Endothelial cell of umbilical vein (primary cell): ENCODE results near the gene TOM1.

Experiments used
- CTCF ChIP-seq, 2 donors: IDR thresholded peaks; 1 replicate in 1 of 2; 2 replicates in 1 of 2; pipeline ENCODE4 v1.5.1; 2011; ENCODE audit warnings: low read length in 2 of 2, mild to moderate bottlenecking in 2 of 2, moderate library complexity in 2 of 2, control low read depth in 1 of 2, inconsistent platforms in 1 of 2, low read depth in 1 of 2; ENCODE audit not compliant: insufficient read depth in 1 of 2; ENCODE audit errors: extremely low read depth in 1 of 2
- POLR2AphosphoS5 ChIP-seq: IDR thresholded peaks from 2 replicates; pipeline ENCODE4 v1.6.1; 2012; ENCODE audit warnings: low read depth, mild to moderate bottlenecking, control low read depth, low read length, moderate library complexity; ENCODE audit not compliant: insufficient read depth

DNA sequence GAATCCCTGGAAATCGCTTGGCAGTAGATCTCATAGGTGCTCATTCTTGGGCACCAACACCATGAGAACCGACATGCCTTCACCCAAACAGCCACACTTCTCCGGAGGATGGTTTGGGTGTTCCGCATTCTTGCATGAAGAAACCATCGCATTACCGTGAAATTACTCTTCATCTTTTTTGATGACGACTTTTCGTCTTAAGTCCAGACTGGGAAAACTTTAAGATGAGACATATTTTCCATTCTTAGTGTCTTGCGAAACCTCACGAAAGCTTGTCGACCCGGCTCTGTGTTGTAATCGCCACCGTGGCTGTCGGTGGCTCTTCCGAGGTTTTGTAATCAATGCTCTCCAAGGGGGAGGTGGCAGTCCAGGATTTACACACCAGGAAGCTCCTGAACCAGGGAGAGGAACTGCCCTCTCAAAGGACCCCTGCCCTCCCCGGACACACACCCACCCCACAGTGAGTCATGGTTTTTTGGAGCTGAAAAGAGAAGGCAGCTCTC is 1.7 kb downstream of the TOM1 start:
- TF ChIP-seq CTCF (IDR thresholded peaks at IDR 0.05; ENCODE audit: extremely low read depth in 1 of 2, insufficient read depth in 1 of 2, low read depth in 1 of 2, low read length in 2 of 2), result no peak
- TF ChIP-seq POLR2AphosphoS5, result no peak
